Ishikawa (cell line): Measurements from ENCODE around the gene LRRFIP2.

Experiments
- EP300 ChIP-seq: IDR thresholded peaks from 2 replicates; pipeline ENCODE4 v1.6.1; 2012; ENCODE audit warnings: borderline replicate concordance
- RAD21 ChIP-seq: IDR thresholded peaks from 2 replicates; pipeline ENCODE4 v1.6.1; 2012; ENCODE audit warnings: low read depth
- TAF1 ChIP-seq: IDR thresholded peaks from 2 replicates; pipeline ENCODE4 v1.6.1; 2012; ENCODE audit warnings: low read depth, mild to moderate bottlenecking
- TF ChIP-seq, protein P1 (sequence below): IDR thresholded peaks from 2 replicates; pipeline ENCODE4 v1.6.1; 2012; ENCODE audit warnings: low read depth, mild to moderate bottlenecking

- TF ChIP-seq TAF1 = no peak
- TF ChIP-seq, protein P1, sequence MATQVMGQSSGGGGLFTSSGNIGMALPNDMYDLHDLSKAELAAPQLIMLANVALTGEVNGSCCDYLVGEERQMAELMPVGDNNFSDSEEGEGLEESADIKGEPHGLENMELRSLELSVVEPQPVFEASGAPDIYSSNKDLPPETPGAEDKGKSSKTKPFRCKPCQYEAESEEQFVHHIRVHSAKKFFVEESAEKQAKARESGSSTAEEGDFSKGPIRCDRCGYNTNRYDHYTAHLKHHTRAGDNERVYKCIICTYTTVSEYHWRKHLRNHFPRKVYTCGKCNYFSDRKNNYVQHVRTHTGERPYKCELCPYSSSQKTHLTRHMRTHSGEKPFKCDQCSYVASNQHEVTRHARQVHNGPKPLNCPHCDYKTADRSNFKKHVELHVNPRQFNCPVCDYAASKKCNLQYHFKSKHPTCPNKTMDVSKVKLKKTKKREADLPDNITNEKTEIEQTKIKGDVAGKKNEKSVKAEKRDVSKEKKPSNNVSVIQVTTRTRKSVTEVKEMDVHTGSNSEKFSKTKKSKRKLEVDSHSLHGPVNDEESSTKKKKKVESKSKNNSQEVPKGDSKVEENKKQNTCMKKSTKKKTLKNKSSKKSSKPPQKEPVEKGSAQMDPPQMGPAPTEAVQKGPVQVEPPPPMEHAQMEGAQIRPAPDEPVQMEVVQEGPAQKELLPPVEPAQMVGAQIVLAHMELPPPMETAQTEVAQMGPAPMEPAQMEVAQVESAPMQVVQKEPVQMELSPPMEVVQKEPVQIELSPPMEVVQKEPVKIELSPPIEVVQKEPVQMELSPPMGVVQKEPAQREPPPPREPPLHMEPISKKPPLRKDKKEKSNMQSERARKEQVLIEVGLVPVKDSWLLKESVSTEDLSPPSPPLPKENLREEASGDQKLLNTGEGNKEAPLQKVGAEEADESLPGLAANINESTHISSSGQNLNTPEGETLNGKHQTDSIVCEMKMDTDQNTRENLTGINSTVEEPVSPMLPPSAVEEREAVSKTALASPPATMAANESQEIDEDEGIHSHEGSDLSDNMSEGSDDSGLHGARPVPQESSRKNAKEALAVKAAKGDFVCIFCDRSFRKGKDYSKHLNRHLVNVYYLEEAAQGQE = no peak
- TF ChIP-seq EP300 = no peak
- no peak for TF ChIP-seq RAD21
Observed at GRCh38 chr3:37116998-37117397, 57.4 kb downstream of the LRRFIP2 start.
